Effector CD8-positive, alpha-beta T cell (primary cell): ENCODE measurements around the gene TFF3.

Experiments used
- DNase-seq: peaks from one replicate; lab custom pipeline; 2025; lab: John Stamatoyannopoulos, UW
- total RNA-seq, 4 experiments: gene quantifications; one replicate each; lab custom pipeline; 2026; lab: John Stamatoyannopoulos, UW

Gene TFF3, protein sequence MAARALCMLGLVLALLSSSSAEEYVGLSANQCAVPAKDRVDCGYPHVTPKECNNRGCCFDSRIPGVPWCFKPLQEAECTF
- total RNA-seq, result 0 reads per million in 4 experiments

DNA sequence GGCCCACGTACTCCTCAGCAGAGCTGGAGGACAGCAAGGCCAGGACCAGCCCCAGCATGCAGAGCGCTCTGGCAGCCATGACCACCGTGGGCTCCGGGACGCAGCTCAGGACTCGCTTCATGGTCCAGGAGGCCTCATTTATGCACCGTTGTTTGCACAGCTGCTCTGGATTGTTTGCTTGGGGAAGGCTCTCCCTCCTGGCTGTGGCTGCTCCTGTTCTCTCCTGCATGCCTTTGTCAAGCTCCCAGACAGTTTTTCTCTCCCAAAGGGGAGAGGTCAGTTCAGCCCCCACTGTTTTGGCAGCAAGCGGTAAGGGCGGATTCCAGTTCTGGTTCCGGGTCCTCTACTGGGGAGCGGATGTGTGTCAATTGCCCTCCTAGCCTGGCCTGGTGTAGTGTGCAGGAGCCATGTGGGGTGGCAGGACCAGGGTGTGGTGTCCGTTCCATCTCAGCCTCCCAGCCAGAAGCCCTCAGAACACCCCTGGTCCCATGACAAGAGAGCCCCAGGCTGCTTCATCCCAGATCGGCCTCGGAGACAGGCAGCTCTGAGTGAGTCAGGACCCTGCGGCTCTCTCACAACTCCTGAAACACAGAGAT lies at the start of gene TFF3:
Gene TFF3 (minus strand): TSS at position 114 of the 596 bp plus-strand sequence. CDS start 35 bp downstream, at position 79.
- no peak for DNase-seq

- no peak for DNase-seq
Observed at GRCh38 chr21:42364304-42364865, 49.2 kb upstream of the TFF3 start.

DNA sequence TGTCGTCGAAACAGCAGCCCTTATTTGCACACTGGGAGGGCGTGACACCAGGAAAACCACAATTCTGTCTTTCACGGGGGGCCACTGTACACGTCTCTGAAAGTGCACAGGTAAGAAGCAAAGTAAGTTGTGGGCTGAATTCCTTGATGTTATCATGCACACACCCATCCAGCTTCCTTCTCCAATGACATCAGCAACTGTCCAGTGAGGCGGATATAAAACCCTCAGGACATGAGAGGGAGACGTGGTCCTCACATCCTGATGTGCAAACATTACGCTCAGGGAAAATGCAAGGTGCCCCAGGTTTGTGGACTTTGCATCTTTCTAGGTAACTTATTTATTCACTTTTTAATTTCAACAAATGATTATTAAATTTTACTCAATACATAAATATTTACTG lies 48.1 kb upstream of the TFF3 start:
- no peak for DNase-seq

GRCh38 chr21:42362700-42363099 lies 47.5 kb upstream of the TFF3 start:
- DNase-seq, result no peak

DNA sequence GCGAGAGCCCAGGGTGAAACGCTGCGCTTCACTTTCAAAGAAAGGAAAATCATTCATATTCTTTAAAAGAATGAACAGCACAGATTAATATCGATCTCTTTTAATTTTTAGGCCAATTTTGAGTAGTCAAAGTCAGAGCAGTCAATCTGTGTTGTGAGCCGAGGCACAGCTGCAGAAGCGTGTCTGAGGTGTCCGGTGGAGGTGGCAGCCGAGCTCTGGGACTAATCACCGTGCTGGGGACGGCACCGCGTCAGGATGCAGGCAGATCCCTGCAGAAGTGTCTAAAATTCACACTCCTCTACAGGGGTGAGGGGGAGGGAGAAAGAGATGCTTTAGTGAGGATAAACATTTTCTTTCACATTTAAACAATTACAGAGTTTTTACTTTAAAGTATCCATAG lies 47.0 kb upstream of the TFF3 start:
- no peak for DNase-seq

GRCh38 chr21:42361286-42361685 lies 46.1 kb upstream of the TFF3 start:
- DNase-seq, result no peak

GRCh38 chr21:42360317-42360716 lies 45.1 kb upstream of the TFF3 start:
- DNase-seq, result no peak

DNA sequence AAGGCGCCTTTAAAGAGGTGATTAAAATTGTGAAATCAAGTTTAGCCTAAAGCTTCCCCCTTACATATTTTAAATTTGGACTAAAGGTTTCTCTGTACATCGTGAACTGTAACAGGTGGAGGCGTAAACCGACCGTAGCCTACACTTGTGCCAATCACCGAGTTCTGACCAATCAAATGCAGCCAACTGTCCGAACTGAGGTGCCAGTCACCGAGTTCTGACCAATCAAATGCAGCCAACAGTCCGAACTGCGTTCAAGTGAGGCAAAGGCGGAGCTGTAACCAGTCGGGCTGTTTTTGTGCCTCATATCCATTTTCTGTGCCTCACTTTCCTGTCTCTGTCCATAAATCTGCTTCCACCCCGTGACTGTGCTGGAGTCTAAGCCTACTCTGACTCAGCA lies 43.7 kb upstream of the TFF3 start:
- DNase-seq, result no peak

GRCh38 chr21:42358261-42358660 lies 43.1 kb upstream of the TFF3 start:
- no peak for DNase-seq

DNA sequence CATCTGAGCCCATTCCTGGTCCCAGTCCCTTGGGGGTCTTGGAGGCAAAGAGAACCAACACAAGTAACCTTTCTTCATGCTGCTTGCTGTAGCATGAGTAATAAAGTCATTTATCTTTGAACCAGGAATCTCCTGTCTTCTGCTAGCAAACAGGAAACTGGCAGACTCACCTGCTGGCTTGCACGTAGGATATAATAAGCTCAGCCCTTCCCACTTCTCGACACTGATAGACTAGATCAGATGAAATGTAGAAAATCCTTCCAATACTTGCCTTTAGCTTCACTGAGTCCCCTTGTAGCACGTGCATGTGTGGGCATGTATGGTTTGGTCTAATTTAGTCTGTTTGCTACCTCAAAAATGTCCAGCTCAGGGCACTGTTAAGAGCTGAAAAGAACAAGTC lies 42.1 kb upstream of the TFF3 start:
- DNase-seq, result no peak

DNA sequence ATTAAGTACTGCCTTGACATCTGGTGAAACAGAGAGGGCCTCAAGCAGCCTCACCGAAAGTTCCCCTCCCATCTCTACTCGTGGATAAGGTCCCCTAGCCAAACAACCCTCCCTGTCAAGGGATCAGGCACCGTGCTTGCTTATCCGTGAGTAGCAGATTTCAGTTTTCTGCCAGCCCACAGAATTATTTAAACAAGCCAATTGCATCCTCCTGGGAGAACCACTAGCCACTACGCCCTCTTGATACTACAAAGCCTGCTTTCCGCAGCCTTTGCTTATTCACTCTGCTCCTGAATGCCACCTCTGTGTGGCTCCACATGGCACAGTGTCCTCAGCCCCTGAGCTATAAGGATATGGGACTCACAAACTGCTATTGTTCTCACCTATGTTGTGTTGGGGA lies 41.4 kb upstream of the TFF3 start:
- no peak for DNase-seq

DNA sequence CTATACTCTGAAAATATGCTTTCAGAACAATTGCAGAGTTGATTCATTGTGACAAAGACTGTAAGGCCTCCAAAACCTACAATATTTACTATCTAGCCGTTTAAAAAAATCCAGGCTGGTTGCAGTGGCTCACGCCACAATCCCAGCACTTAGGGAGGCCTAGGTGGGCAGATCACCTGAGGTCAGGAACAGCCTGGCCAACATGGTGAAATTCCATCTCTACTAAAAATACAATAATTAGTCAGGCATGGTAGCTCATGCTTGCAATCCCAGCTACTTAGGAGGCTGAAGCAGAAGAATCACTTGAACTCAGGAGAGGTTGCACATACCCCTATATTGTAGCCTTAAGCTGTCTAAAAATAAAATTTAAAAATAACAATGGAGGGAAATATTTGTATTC lies 40.8 kb upstream of the TFF3 start:
- DNase-seq, result no peak

- no peak for DNase-seq
Observed at GRCh38 chr21:42353623-42354022, 38.4 kb upstream of the TFF3 start.

- no peak for DNase-seq
Observed at GRCh38 chr21:42352441-42353095, 37.4 kb upstream of the TFF3 start.

GRCh38 chr21:42351626-42352440 lies 36.6 kb upstream of the TFF3 start:
- DNase-seq, result no peak

DNA sequence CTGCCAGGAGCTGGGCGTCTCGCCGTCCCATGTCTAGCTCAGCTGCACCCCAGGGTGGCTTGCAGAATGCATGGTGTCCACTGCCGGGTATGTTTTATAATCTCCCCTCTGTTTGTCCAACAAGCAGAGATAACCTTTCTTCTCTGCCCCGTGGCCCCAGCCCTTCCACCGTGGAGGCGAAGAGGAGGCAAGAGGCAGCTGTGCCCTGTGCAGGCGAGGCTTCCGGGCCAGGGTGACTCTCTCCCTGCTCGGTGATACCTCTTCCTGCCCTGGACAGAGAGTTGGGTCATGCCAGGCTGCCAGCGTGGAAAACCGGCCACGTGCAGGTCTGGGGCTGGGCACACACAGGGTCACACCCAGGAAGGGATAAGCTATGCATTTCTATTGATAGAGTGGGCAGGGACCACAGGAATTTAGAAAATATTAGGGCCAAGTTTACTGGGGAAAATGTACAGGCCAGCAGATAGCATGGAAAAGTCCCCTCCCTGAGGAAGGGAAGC lies 35.8 kb upstream of the TFF3 start, which contains the start of gene TFF2:
Gene TFF2 (minus strand): TSS at position 68 of the 500 bp plus-strand sequence. CDS start 37 bp downstream, at position 31.
- no peak for DNase-seq

DNA sequence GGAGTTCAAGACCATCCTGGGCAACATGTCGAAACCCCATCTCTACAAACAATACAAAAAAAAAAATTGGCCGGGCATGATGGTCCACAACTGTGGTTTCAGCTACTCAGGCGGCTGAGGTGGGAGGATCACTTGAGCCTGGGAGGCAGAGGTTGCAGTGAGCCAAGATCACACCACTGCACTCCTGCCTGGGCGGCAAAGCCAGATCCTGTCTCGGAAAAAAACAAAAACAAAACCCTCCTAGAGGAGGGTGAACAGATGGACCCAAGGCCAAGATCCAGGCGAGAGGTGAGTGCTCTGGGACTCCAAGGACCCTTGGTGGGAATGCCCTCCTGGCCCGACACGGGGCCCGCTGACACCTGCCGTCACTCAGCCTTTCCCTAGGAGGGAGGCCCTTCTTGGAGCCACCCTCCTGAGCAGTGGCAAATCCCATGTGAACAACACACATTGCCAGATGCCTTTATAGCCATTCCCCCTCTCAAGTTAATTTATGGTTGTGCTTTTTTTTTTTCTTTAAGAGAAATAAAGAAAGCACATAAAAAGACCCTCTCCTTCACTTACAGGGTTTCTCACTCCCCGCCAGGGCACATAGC lies 35.2 kb upstream of the TFF3 start:
- DNase-seq, result no peak

- DNase-seq, result no peak
Observed at GRCh38 chr21:42349420-42350317, 34.5 kb upstream of the TFF3 start.

DNA sequence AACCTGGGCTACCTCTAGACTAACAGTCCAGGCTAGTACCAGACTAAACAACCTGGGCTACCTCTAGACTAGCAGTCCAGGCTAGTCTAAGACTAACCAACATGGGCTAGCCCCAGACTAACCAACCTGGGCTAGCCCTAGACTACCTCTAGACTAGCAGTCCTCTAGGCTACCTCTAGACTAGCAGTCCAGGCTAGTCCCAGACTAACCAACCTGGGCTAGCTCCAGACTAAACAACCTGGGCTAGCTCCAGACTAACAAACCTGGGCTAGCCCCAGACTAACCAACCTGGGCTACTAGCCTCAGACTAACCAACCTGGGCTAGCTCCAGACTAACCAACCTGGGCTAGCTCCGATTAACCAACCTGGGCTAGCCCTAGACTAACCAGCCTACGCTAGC lies 33.6 kb upstream of the TFF3 start:
- no peak for DNase-seq

GRCh38 chr21:42347601-42348327 lies 32.6 kb upstream of the TFF3 start:
- DNase-seq, result no peak
